OCI-LY1 (cell line): ENCODE measurements around the gene PRDM15.

Experiments used
- H2AFZ ChIP-seq: fragments of 200-600 bp; sonication (generic), shearing (Covaris generic); 2 replicates; pipeline ENCODE4 v1.6.0; 2014; ENCODE audit warnings: antibody characterized with exemption, mild to moderate bottlenecking, low read length
- H3F3A ChIP-seq: fragments of 200-600 bp; sonication (generic), shearing (Covaris generic); 2 replicates; pipeline ENCODE4 v1.6.0; 2014; ENCODE audit warnings: mild to moderate bottlenecking, antibody characterized with exemption, low read length, moderate library complexity; ENCODE audit not compliant: insufficient read depth
- H3K27ac ChIP-seq: fragments of 200-600 bp; sonication (generic); 2 replicates; pipeline ENCODE4 v1.5.1; 2014; ENCODE audit warnings: low read length, mixed run types, mild to moderate bottlenecking, low read depth; ENCODE audit not compliant: poor library complexity, severe bottlenecking
- H3K27me3 ChIP-seq: fragments of 200-600 bp; sonication (generic); 2 replicates; pipeline ENCODE4 v1.6.0; 2014; ENCODE audit warnings: antibody characterized with exemption, mild to moderate bottlenecking, low read length, moderate library complexity; ENCODE audit not compliant: insufficient read depth
- H3K36me3 ChIP-seq: fragments of 200-600 bp; sonication (generic); 2 replicates; pipeline ENCODE4 v1.6.1; 2014; ENCODE audit warnings: mild to moderate bottlenecking, antibody characterized with exemption, low read length, moderate library complexity, mixed read lengths; ENCODE audit not compliant: insufficient read depth
- H3K4me1 ChIP-seq: fragments of 200-600 bp; sonication (generic); 2 replicates; pipeline ENCODE4 v1.5.1; 2014; ENCODE audit warnings: mild to moderate bottlenecking, low read length, moderate library complexity; ENCODE audit not compliant: insufficient read depth, severe bottlenecking
- H3K4me2 ChIP-seq: fragments of 200-600 bp; sonication (generic), shearing (Covaris generic); 2 replicates; pipeline ENCODE4 v1.6.1; 2014; ENCODE audit warnings: low read length
- H3K4me3 ChIP-seq: fragments of 200-600 bp; sonication (generic); 2 replicates; pipeline ENCODE4 v1.5.1; 2014; ENCODE audit warnings: low read length, low read depth, mild to moderate bottlenecking, mixed read lengths; ENCODE audit not compliant: poor library complexity, severe bottlenecking
- H3K79me2 ChIP-seq: fragments of 200-600 bp; shearing (Covaris generic); 2 replicates; pipeline ENCODE4 v1.6.1; 2016; ENCODE audit warnings: mixed run types, low read length, mixed read lengths; ENCODE audit not compliant: insufficient read depth
- H3K9ac ChIP-seq: fragments of 200-600 bp; sonication (generic), shearing (Covaris generic); 2 replicates; pipeline ENCODE4 v1.6.1; 2014; ENCODE audit warnings: mild to moderate bottlenecking, low read length, mixed read lengths
- H3K9me2 ChIP-seq: fragments of 200-600 bp; sonication (generic), shearing (Covaris generic); 2 replicates; pipeline ENCODE4 v1.6.1; 2014; ENCODE audit warnings: low read depth, mild to moderate bottlenecking, low read length, mixed read lengths
- H3K9me3 ChIP-seq: fragments of 200-600 bp; shearing (Covaris generic); 2 replicates; pipeline ENCODE4 v1.6.1; 2014; ENCODE audit warnings: low read length, mixed read lengths
- H4K20me1 ChIP-seq: fragments of 200-600 bp; sonication (generic), shearing (Covaris generic); 2 replicates; pipeline ENCODE4 v1.6.0; 2016; ENCODE audit warnings: mild to moderate bottlenecking, low read length; ENCODE audit not compliant: insufficient read depth
- EZH2 ChIP-seq: fragments of 200-600 bp; sonication (generic), shearing (Covaris generic); IDR thresholded peaks from 2 replicates; pipeline ENCODE4 v1.8.0; 2017; ENCODE audit warnings: borderline replicate concordance, mixed run types, mild to moderate bottlenecking, antibody characterized with exemption, low read length, moderate library complexity, mixed read lengths
- TF ChIP-seq, protein P1 (sequence below): fragments of 200-600 bp; sonication (generic), shearing (Covaris generic); IDR thresholded peaks from 2 replicates; pipeline ENCODE4 v1.5.1; 2017; ENCODE audit warnings: mild to moderate bottlenecking, antibody characterized with exemption, low read length, moderate library complexity, mixed read lengths

The PRDM15 gene

DNA sequence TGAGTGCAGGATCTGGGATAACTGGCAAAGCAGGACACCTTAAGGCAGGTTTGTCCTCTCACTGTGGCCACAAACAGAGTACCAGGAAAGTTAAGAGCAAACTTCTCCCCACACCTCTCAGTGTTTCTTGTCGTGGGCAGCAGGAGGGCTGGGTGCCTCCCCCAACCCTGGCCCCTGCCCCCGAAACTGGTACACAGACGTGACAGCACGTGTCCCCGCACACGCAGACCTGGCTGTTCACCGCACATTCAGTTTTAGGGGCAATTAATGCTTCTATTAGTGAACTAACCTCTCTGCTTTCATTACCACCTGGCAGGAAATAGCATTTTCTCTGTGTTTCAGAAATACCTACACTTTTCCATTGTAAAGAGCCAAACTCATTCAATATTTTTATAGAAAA lies 79.4 kb downstream of the PRDM15 start:
- H3K4me2 ChIP-seq, result no peak overlapping the region
- no peaks in the 10 kb centered on the region for H3K27me3 ChIP-seq
- TF ChIP-seq, protein P1, sequence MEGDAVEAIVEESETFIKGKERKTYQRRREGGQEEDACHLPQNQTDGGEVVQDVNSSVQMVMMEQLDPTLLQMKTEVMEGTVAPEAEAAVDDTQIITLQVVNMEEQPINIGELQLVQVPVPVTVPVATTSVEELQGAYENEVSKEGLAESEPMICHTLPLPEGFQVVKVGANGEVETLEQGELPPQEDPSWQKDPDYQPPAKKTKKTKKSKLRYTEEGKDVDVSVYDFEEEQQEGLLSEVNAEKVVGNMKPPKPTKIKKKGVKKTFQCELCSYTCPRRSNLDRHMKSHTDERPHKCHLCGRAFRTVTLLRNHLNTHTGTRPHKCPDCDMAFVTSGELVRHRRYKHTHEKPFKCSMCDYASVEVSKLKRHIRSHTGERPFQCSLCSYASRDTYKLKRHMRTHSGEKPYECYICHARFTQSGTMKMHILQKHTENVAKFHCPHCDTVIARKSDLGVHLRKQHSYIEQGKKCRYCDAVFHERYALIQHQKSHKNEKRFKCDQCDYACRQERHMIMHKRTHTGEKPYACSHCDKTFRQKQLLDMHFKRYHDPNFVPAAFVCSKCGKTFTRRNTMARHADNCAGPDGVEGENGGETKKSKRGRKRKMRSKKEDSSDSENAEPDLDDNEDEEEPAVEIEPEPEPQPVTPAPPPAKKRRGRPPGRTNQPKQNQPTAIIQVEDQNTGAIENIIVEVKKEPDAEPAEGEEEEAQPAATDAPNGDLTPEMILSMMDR, result no peak
- no peak for TF ChIP-seq EZH2
- H3K9me2 ChIP-seq, result no peaks in the 10 kb centered on the region
- no peaks in the 10 kb centered on the region for H3K4me1 ChIP-seq
- no peak overlapping the region for H3K9ac ChIP-seq
- no peak overlapping the region for H3K27ac ChIP-seq
- no peaks in the 10 kb centered on the region for H3K9me3 ChIP-seq
- no peaks in the 10 kb centered on the region for H4K20me1 ChIP-seq
- no peak overlapping the region for H2AFZ ChIP-seq
- H3F3A ChIP-seq, result no peaks in the 10 kb centered on the region
- peaks cover 80% of the 10 kb centered on the region for H3K36me3 ChIP-seq
- no peaks in the 10 kb centered on the region for H3K79me2 ChIP-seq
- H3K4me3 ChIP-seq, result no peak overlapping the region

GRCh38 chr21:41798326-41798725 lies 80.8 kb downstream of the PRDM15 start:
- Histone ChIP-seq H4K20me1 (no peaks in the 10 kb centered on the region), H3K4me2 (no peak overlapping the region), H3K9me2 (no peaks in the 10 kb centered on the region), H3K79me2 (no peaks in the 10 kb centered on the region), H3K4me1 (no peaks in the 10 kb centered on the region), H3K27ac (no peak overlapping the region), H3K9me3 (no peaks in the 10 kb centered on the region), H3F3A (no peaks in the 10 kb centered on the region), H2AFZ (no peak overlapping the region), H3K9ac (no peak overlapping the region), H3K36me3 (peaks cover 65% of the 10 kb centered on the region), H3K27me3 (no peaks in the 10 kb centered on the region), H3K4me3 (no peak overlapping the region)
- TF ChIP-seq, protein P1, result no peak
- no peak for TF ChIP-seq EZH2

GRCh38 chr21:41796476-41797080 lies 82.6 kb downstream of the PRDM15 start:
- Histone ChIP-seq H3K4me2 (no peak overlapping the region), H3K9ac (no peak overlapping the region), H3K9me2 (no peaks in the 10 kb centered on the region), H3K36me3 (peaks cover 48% of the 10 kb centered on the region), H2AFZ (no peak overlapping the region), H3K4me1 (no peaks in the 10 kb centered on the region), H4K20me1 (no peaks in the 10 kb centered on the region), H3K9me3 (peaks cover 9% of the 10 kb centered on the region), H3K27ac (no peak overlapping the region), H3K4me3 (no peak overlapping the region), H3F3A (no peaks in the 10 kb centered on the region), H3K27me3 (no peaks in the 10 kb centered on the region), H3K79me2 (no peaks in the 10 kb centered on the region)
- TF ChIP-seq, protein P1, result no peak
- TF ChIP-seq EZH2, result no peak
